ENCODE data around the gene GPR137. TPM values are rescaled to one million over a fixed set of nuclear protein-coding genes. Genes with fewer than 3 reads are reported as not detected.

GPR137 gene
- total and polyA plus RNA-seq, 9 of the 15 experiments (the other 6 are each of a cell fraction or from before 2014, with no cell fraction given), result 0.32 to 26.7 (median 10.7) TPM

DNA sequence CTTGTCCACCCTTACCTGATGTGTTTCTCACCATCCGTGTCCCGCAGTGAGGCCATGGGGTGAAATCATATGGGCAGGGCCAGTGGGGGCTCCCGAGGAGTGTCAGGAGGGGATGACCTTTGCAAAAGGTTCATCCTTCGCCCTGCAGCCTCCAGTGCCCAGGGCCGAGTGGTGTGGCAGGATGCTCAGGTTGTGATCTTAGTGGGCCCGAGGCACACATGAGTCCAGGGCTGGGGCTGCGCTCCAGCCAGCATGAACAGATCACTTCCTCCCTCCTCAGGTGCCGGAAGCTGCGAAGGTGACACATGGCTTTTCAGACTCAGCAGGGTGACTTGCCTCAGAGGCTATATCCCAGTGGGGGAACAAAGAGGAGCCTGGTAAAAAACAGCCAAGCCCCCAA lies 47.6 kb upstream of the GPR137 start:
- intact Hi-C loops (cut with micrococcal nuclease), result no loop called here
- peaks cover 49% of the 10 kb centered on the region; the same call in 2 of the 3 replicates for H3K36me3 ChIP-seq (ENCODE audit: control insufficient read depth, insufficient read depth, low read length)
- H3K79me2 ChIP-seq (ENCODE audit: control insufficient read depth, insufficient read depth, low read length), result peaks cover 46% of the 10 kb centered on the region
- H2AFZ ChIP-seq (ENCODE audit: low read depth, low read length), result no peak overlapping the region
- in situ Hi-C loops (cut with MboI), result no loop called here
- DNase-seq (ENCODE audit: extremely low read depth in 1 of 4, low spot score in 3 of 4) (no peak), ATAC-seq (no peak), FAIRE-seq (no peak)
- 89% methylated on average over 7 of the region's 9 CpGs for WGBS (ENCODE audit: insufficient coverage, low coverage, missing lambda C conversion rate)
- POLR2A ChIA-PET, result interaction anchor here (0.6 to 1.6 kb wide), 6 partner anchors 9 to 302 kb away, joined by 3 to 9 read pairs (median 3); partner anchors contain the start of gene PPP1R14B
- BruUV-seq (replicated peaks), result no TSS peak
- no peak overlapping the region for H3K4me3 ChIP-seq
- no peaks in the 10 kb centered on the region for H3K9me3 ChIP-seq (replicated peaks; ENCODE audit: control insufficient read depth, insufficient read depth, low read depth, low read length)
- H3K9ac ChIP-seq (ENCODE audit: insufficient read depth in 1 of 2, low read depth in 2 of 2, low read length in 2 of 2), result 0 out of 4 replicates have a peak overlapping the region, but pooled peaks of 1 of the 2 experiments have one; percentile 1
- CTCF ChIA-PET (ENCODE audit: low intra/inter-chr PET ratio), result no interaction called here
- no peaks in the 10 kb centered on the region for H3K27me3 ChIP-seq (ENCODE audit: control insufficient read depth in 2 of 2, insufficient read depth in 2 of 2, low read length in 2 of 2)
- 0 out of 2 replicates have a peak, but pooled peaks cover 3% of the 10 kb centered on the region for H4K20me1 ChIP-seq (replicated peaks; ENCODE audit: control insufficient read depth, insufficient read depth, low read length)
- H3K9me1 ChIP-seq (ENCODE audit: control insufficient read depth, insufficient read depth, low read length), result no peaks in the 10 kb centered on the region
- H3K27ac ChIP-seq (ENCODE audit: extremely low read depth, low read depth, low read length), result no peak overlapping the region
- no peak overlapping the region for H3K4me2 ChIP-seq (ENCODE audit: insufficient read depth, low read length)
- H3K4me1 ChIP-seq (replicated peaks in 1 of 2; ENCODE audit: control insufficient read depth in 2 of 2, insufficient read depth in 2 of 2, low read length in 2 of 2), result peaks cover 26 to 64% of the 10 kb centered on the region in 2 experiments
- TF ChIP-seq LARP7 (IDR thresholded peaks at IDR 0.05), result no peak
- 0 out of 2 replicates have a peak, but pooled peaks have one; percentile 33 for TF ChIP-seq SPI1 (IDR thresholded peaks at IDR 0.05; ENCODE audit: borderline replicate concordance, low read depth, low read length)
- TF ChIP-seq PPARD (CRISPR knock-in tag; IDR thresholded peaks at IDR 0.05), result no peak

DNA sequence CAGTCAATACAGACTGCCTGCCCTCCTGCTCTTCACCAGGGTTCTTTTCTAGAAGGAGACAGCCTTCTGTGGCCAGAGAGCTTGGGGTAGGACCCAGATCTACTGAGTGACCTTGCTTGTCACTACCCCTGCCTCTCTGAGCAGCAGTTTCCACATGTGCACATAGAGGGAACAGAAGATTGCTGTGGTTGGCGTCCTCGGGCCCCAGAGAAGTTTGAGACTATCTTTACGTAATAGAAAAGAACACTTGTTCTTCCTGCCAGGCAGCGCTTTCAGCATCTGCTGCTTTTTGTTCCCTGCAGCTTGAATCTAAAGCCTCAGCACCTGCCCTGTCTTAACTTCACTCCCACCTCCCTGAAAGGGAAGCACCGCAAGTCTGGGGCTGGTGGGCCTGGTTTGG lies 46.6 kb upstream of the GPR137 start:
- FAIRE-seq (no peak), DNase-seq (ENCODE audit: extremely low read depth in 1 of 4, low spot score in 3 of 4) (no peak), ATAC-seq (no peak)
- Histone ChIP-seq H3K4me3 (no peak overlapping the region), H3K27ac (ENCODE audit: extremely low read depth, low read depth, low read length) (peak overlapping the region; percentile 33; the same call in 2 of the 3 replicates), H3K9ac (ENCODE audit: insufficient read depth in 1 of 2, low read depth in 2 of 2, low read length in 2 of 2) (no peak overlapping the region; a peak in 1 of 4 replicates), H4K20me1 (replicated peaks; ENCODE audit: control insufficient read depth, insufficient read depth, low read length) (0 out of 2 replicates have a peak, but pooled peaks cover 3% of the 10 kb centered on the region), H2AFZ (ENCODE audit: low read depth, low read length) (no peak overlapping the region), H3K36me3 (ENCODE audit: control insufficient read depth, insufficient read depth, low read length) (peaks cover 59% of the 10 kb centered on the region), H3K9me3 (replicated peaks; ENCODE audit: control insufficient read depth, insufficient read depth, low read depth, low read length) (no peaks in the 10 kb centered on the region), H3K9me1 (ENCODE audit: control insufficient read depth, insufficient read depth, low read length) (no peaks in the 10 kb centered on the region), H3K27me3 (ENCODE audit: control insufficient read depth in 2 of 2, insufficient read depth in 2 of 2, low read length in 2 of 2) (no peaks in the 10 kb centered on the region), H3K4me1 (replicated peaks in 1 of 2; ENCODE audit: control insufficient read depth in 2 of 2, insufficient read depth in 2 of 2, low read length in 2 of 2) (peaks cover 31 to 66% of the 10 kb centered on the region in 2 experiments), H3K79me2 (ENCODE audit: control insufficient read depth, insufficient read depth, low read length) (peaks cover 52% of the 10 kb centered on the region), H3K4me2 (ENCODE audit: insufficient read depth, low read length) (no peak overlapping the region)
- POLR2A ChIA-PET, result interaction anchor here (0.8 to 1.6 kb wide), 6 partner anchors 8 to 29 kb away, joined by 3 to 9 read pairs (median 3); partner anchors contain the start of genes DNAJC4 and PPP1R14B
- WGBS (ENCODE audit: insufficient coverage, low coverage, missing lambda C conversion rate), result 90% methylated on average over 5 of the region's 5 CpGs
- CTCF ChIA-PET (ENCODE audit: low intra/inter-chr PET ratio), result no interaction called here
- TF ChIP-seq KDM2B (CRISPR knock-in tag; IDR thresholded peaks at IDR 0.05), result no peak
- TF ChIP-seq ASH1L (IDR thresholded peaks at IDR 0.05; ENCODE audit: borderline replicate concordance, low read depth, partially characterized antibody), result no peak
- TF ChIP-seq GTF2A2 (tag; IDR thresholded peaks at IDR 0.05), result no peak
- no TSS peak for BruUV-seq (replicated peaks)
- in situ Hi-C loops (cut with MboI), result no loop called here
- intact Hi-C loops (cut with micrococcal nuclease), result no loop called here
